HepG2 (cell line): ENCODE measurements around the gene RPS6KC1. TPM values are rescaled to one million over a fixed set of nuclear protein-coding genes. Genes with fewer than 3 reads are reported as not detected.

ENCODE experiments used
- ATAC-seq: fragments of 200-7000 bp; cut with Tn5 transposase; 3 replicates; pipeline ENCODE4 v1.9.1; 2020; ENCODE audit warnings: mild to moderate bottlenecking, moderate library complexity
- BruUV-seq: library from RNA; stranded (reverse); fragments of 400-500 nt; replicated peaks from 2 replicates; lab custom pipeline; 2021; lab: Mats Ljungman, UMichigan
- CTCF ChIA-PET: fragments of 300-600 bp; formaldehyde crosslinking; extraction: SDS; loops from one replicate; lab custom pipeline; 2021; ENCODE audit warnings: low total read pairs, inconsistent platforms, low intra/inter-chr PET ratio; lab: Yijun Ruan, JAX
- POLR2A ChIA-PET: fragments of 350-600 bp; sonication (Branson Sonifier 250); formaldehyde crosslinking; loops from one replicate; lab custom pipeline; 2020; ENCODE audit warnings: antibody characterized with exemption, inconsistent platforms; lab: Yijun Ruan, JAX
- DNase-seq: peaks from one replicate; pipeline ENCODE4 v3.0.0-alpha.2; 2015; ENCODE audit warnings: low spot score
- FAIRE-seq: peaks from 3 replicates; lab custom pipeline; 2011; peaks lifted over from hg19 to GRCh38; lab: Jason Lieb, UNC
- H2AFZ ChIP-seq: one replicate; pipeline ENCODE4 v1.6.1; 2011; ENCODE audit warnings: low read length, inconsistent platforms
- H3K27ac ChIP-seq: fragments of 300-600 bp; 3 replicates; pipeline ENCODE4 v1.8.0; 2011; ENCODE audit warnings: mixed run types, mild to moderate bottlenecking, mixed read lengths, low read length, inconsistent platforms; ENCODE audit not compliant: insufficient read depth; ENCODE audit errors: extremely low read length
- H3K27me3 ChIP-seq, 2 experiments: fragments of 200-600 bp in 1 of 2; 2 replicates in 1 of 2; 3 replicates in 1 of 2; pipeline versions ENCODE4 v1.6.0 to v1.8.0; 2011; ENCODE audit warnings: low read length in 2 of 2, mild to moderate bottlenecking in 2 of 2, moderate library complexity in 2 of 2, inconsistent platforms in 1 of 2; ENCODE audit not compliant: insufficient read depth in 2 of 2, control insufficient read depth in 1 of 2
- H3K36me3 ChIP-seq, 2 experiments: fragments of 200-600 bp in 1 of 2; replicated peaks in 1 of 2; 2 replicates in 1 of 2; 3 replicates in 1 of 2; pipeline versions ENCODE4 v1.5.1 to v1.8.0; 2011; ENCODE audit warnings: low read length in 2 of 2, inconsistent platforms in 1 of 2; ENCODE audit not compliant: insufficient read depth in 2 of 2, control insufficient read depth in 1 of 2
- H3K4me1 ChIP-seq: 2 replicates; pipeline ENCODE4 v1.5.1; 2012; ENCODE audit warnings: low read length, inconsistent platforms; ENCODE audit not compliant: insufficient read depth
- H3K4me2 ChIP-seq: 2 replicates; pipeline ENCODE4 v1.6.0; 2011; ENCODE audit warnings: low read depth, low read length, inconsistent platforms
- H3K4me3 ChIP-seq, 3 experiments: fragments of 200-600 bp in 1 of 3; sonication (generic), shearing (Covaris generic) in 1 of 3; replicated peaks in 1 of 3; 2 replicates each; pipeline ENCODE4 v1.5.1; 2011 to 2016; ENCODE audit warnings: low read length in 3 of 3, inconsistent platforms in 2 of 3, low read depth in 2 of 3, mild to moderate bottlenecking in 2 of 3, control low read depth in 1 of 3, mixed read lengths in 1 of 3; ENCODE audit not compliant: insufficient read depth in 1 of 3
- H3K79me2 ChIP-seq: one replicate; pipeline ENCODE4 v1.6.1; 2011; ENCODE audit warnings: low read length, inconsistent platforms; ENCODE audit not compliant: insufficient read depth
- H3K9ac ChIP-seq: 2 replicates; pipeline ENCODE4 v1.6.0; 2011; ENCODE audit warnings: mild to moderate bottlenecking, low read depth, low read length, inconsistent platforms; ENCODE audit not compliant: insufficient read depth
- H3K9me3 ChIP-seq: 2 replicates; pipeline ENCODE4 v1.5.1; 2012; ENCODE audit warnings: mild to moderate bottlenecking, low read length
- H4K20me1 ChIP-seq: 2 replicates; pipeline ENCODE4 v1.6.0; 2011; ENCODE audit warnings: inconsistent platforms, mild to moderate bottlenecking, low read length, moderate library complexity; ENCODE audit not compliant: insufficient read depth
- ATRX ChIP-seq: sonication (generic); formaldehyde crosslinking; IDR thresholded peaks from 2 replicates; pipeline ENCODE4 v1.4.0; 2020; ENCODE audit warnings: missing genetic modification reagents, borderline replicate concordance
- DBP ChIP-seq: sonication (generic); formaldehyde crosslinking; IDR thresholded peaks from 2 replicates; pipeline ENCODE4 v1.4.0; 2020; ENCODE audit warnings: missing genetic modification reagents; ENCODE audit errors: not compliant biosample characterization
- FOXP4 ChIP-seq: sonication (generic); formaldehyde crosslinking; IDR thresholded peaks from 2 replicates; pipeline ENCODE4 v1.4.0; 2020; ENCODE audit warnings: missing genetic modification reagents
- HOXD1 ChIP-seq: sonication (generic); formaldehyde crosslinking; IDR thresholded peaks from 2 replicates; pipeline ENCODE4 v1.5.0; 2020; ENCODE audit warnings: missing genetic modification reagents
- MAFG ChIP-seq: sonication (generic); formaldehyde crosslinking; IDR thresholded peaks from 2 replicates; pipeline ENCODE4 v1.5.1; 2020; ENCODE audit warnings: mild to moderate bottlenecking, missing genetic modification reagents
- SIX1 ChIP-seq: sonication (generic); formaldehyde crosslinking; IDR thresholded peaks from 2 replicates; pipeline ENCODE4 v1.4.0; 2020; ENCODE audit warnings: missing genetic modification reagents, borderline replicate concordance
- SIX4 ChIP-seq: sonication (generic); formaldehyde crosslinking; IDR thresholded peaks from 2 replicates; pipeline ENCODE4 v1.4.0; 2020; ENCODE audit warnings: missing genetic modification reagents
- ZMYM4 ChIP-seq: sonication (generic); formaldehyde crosslinking; IDR thresholded peaks from 2 replicates; pipeline ENCODE4 v1.8.1; 2023; ENCODE audit warnings: mild to moderate bottlenecking, missing genetic modification reagents
- ZNF263 ChIP-seq: sonication (generic); formaldehyde crosslinking; IDR thresholded peaks from 2 replicates; pipeline ENCODE4 v1.4.0; 2020; ENCODE audit warnings: missing genetic modification reagents
- ZNF557 ChIP-seq: sonication (generic); formaldehyde crosslinking; IDR thresholded peaks from 2 replicates; pipeline ENCODE4 v1.4.0; 2020; ENCODE audit warnings: missing genetic modification reagents
- ZNF776 ChIP-seq: sonication (generic); formaldehyde crosslinking; IDR thresholded peaks from 2 replicates; pipeline ENCODE4 v1.4.0; 2020; ENCODE audit warnings: mild to moderate bottlenecking, missing genetic modification reagents
- WGBS: methylation state at CpG from one replicate; pipeline ENCODE4 v1.1.6; 2017; ENCODE audit warnings: low lambda C conversion rate; 5-methylcytosine and 5-hydroxymethylcytosine counted together
- in situ Hi-C: cut with HindIII; loops from 2 replicates; pipeline ENCODE4 v1.10.0; 2017; ENCODE audit warnings: low pct_unique_long_range_greater_than_20kb; ENCODE audit not compliant: extremely low pct_ligation_motif_present
- intact Hi-C: fragments of 100-400 bp; cut with micrococcal nuclease; formaldehyde crosslinking; loops from one replicate; pipeline ENCODE4 v1.10.0; 2022; ENCODE audit not compliant: unreplicated experiment
- polyA plus RNA-seq, 8 experiments: library from polyadenylated mRNA; depleted of rRNA in 3 of 8; stranded (reverse) in 7 of 8; unstranded in 1 of 8; fragments of >200 nt; fragmentation: Illumina TruSeq in 4 of 8; extraction: Trizol in 4 of 8; gene quantifications; 2 replicates each; pipeline versions ENCODE4 v1.2.1 to v1.2.3, GENCODE V29; 2011 to 2016; ENCODE audit warnings: low read depth in 4 of 8, missing spikeins in 1 of 8, mixed read lengths in 1 of 8; ENCODE audit not compliant: insufficient read depth in 1 of 8
- total RNA-seq, 5 experiments: library from RNA; depleted of rRNA; stranded (reverse); fragments of >200 nt; fragmentation: Illumina TruSeq; extraction: Trizol; gene quantifications; 2 replicates each; pipeline ENCODE4 v1.2.3, GENCODE V29; 2016; ENCODE audit warnings: low read depth in 1 of 5
- TF ChIP-seq, protein P1 (sequence below): sonication (generic); formaldehyde crosslinking; IDR thresholded peaks from 2 replicates; pipeline ENCODE4 v1.9.0; 2021; ENCODE audit warnings: missing genetic modification reagents, borderline replicate concordance

RPS6KC1 gene
- total and polyA plus RNA-seq, 2 of the 13 experiments (the other 11 are each of a cell fraction or from before 2014, with no cell fraction given): 11.0 to 25.2 TPM

- WGBS: 39% methylated on average over 6 of the region's 8 CpGs
- Histone ChIP-seq H2AFZ (peak overlapping the region; percentile 66), H3K27me3 (no peaks in the 10 kb centered on the region), H3K36me3 (no peaks in the 10 kb centered on the region), H3K79me2 (no peaks in the 10 kb centered on the region), H4K20me1 (no peaks in the 10 kb centered on the region), H3K4me1 (peaks cover 7% of the 10 kb centered on the region), H3K9me3 (no peaks in the 10 kb centered on the region), H3K27ac (no peak overlapping the region)
- POLR2A ChIA-PET: no interaction called here
- FAIRE-seq (peak; percentile 12), DNase-seq (no peak)
- CTCF ChIA-PET: no interaction called here
- intact Hi-C loops (no loop called here), in situ Hi-C loops (no loop called here)
- no TSS peak for BruUV-seq
- TF ChIP-seq MAFG (no peak), DBP (CRISPR knock-in tag) (no peak), ATRX (CRISPR knock-in tag) (no peak), ZMYM4 (CRISPR knock-in tag) (0 out of 2 replicates have a peak, but pooled peaks have one; percentile 33), SIX4 (peak; percentile 83), ZNF557 (CRISPR knock-in tag) (no peak), HOXD1 (CRISPR knock-in tag) (no peak), SIX1 (CRISPR knock-in tag) (peak; percentile 42; the same call in 1 of the 2 replicates), ZNF263 (CRISPR knock-in tag) (0 out of 2 replicates have a peak, but pooled peaks have one; percentile 22), ZNF776 (CRISPR knock-in tag) (no peak), FOXP4 (no peak)
- TF ChIP-seq, protein P1, sequence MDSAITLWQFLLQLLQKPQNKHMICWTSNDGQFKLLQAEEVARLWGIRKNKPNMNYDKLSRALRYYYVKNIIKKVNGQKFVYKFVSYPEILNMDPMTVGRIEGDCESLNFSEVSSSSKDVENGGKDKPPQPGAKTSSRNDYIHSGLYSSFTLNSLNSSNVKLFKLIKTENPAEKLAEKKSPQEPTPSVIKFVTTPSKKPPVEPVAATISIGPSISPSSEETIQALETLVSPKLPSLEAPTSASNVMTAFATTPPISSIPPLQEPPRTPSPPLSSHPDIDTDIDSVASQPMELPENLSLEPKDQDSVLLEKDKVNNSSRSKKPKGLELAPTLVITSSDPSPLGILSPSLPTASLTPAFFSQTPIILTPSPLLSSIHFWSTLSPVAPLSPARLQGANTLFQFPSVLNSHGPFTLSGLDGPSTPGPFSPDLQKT: no peak
- TF ChIP-seq, all 625 proteins: peak for 4
- Histone ChIP-seq H3K4me3 (no peak overlapping the region), H3K4me2 (peak overlapping the region; percentile 25; the same call in 1 of the 2 replicates), H3K9ac (no peak overlapping the region)
- peak; percentile 69 for ATAC-seq
Measured at GRCh38 chr1:213303286-213303685, 252.2 kb downstream of the RPS6KC1 start.
